ENCODE data around the gene C1QTNF6.
A peak's percentile ranks its signal among the peaks of the same experiment; 100 is the strongest.
"Not testable (repeated sequence)": the region's sequence is repeated elsewhere in the genome, so short reads cannot be mapped to it uniquely, and the experiment has no call there.

Gene C1QTNF6

DNA sequence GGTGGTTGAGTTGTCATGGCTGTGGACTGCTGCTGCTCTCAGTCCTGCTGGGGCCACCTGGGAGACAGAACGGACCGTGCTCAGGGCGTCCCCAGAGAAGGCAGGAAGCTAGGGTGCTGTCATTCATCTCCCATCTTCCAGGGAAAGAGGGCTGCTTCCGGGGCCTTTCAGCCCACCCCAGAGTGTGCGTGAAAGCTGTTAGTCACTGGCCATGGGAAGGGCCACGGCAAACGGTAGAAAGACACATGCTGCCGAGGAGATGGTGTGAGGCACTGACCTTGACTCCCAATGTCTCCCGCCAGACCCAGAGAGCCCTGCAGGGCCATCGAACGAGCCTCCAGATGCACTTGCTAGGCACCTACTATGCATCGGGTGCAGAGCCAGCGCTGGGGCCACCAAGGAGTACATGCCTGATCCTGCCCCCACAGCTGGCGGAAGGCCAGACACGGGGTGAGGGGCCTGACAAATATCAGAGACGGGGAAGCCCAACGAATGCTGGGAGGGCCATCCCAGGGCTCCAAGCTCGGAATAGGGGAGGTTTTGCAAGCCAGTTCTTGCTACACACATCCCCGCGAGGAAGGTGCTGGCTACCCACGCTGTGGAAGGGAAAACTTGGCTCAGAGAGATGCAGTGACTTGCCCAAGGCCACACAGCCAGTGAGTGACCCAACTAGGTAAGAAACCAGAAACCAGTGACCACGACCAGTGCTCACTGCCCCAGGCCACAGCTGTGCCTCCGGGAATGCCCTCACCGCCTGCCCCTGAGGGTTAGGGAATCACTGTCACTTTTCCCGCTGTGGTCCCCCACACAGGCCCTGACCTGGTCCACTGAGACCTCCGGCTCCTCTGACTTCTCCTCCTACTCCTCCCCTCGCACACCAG, 45.9 kb upstream of the C1QTNF6 start:
- Histone ChIP-seq H3K36me3 (ENCODE audit: insufficient read depth, low read length) (peaks cover 81% of the 10 kb centered on the region; the same call in 1 of the 2 replicates), H3K4me3 (ENCODE audit: low read length, poor library complexity, severe bottlenecking) (no peak overlapping the region), H3K9me3 (ENCODE audit: insufficient read depth, low read depth, low read length) (no peaks in the 10 kb centered on the region), H3F3A (ENCODE audit: low read depth) (peaks cover 13% of the 10 kb centered on the region), H4K20me1 (ENCODE audit: insufficient read depth, low read length, poor library complexity, severe bottlenecking) (peaks cover 82% of the 10 kb centered on the region), H3K27me3 (ENCODE audit: insufficient read depth, low read length, poor library complexity, severe bottlenecking) (no peaks in the 10 kb centered on the region), H3K9ac (ENCODE audit: low read depth, low read length, poor library complexity, severe bottlenecking) (no peak overlapping the region), H3K9me2 (replicated peaks; ENCODE audit: low read depth, low read length) (no peaks in the 10 kb centered on the region), H2AFZ (ENCODE audit: low read length) (no peak overlapping the region), H3K4me1 (ENCODE audit: insufficient read depth, low read length, poor library complexity, severe bottlenecking) (peaks cover 70% of the 10 kb centered on the region), H3K4me2 (ENCODE audit: low read depth, low read length, poor library complexity, severe bottlenecking) (no peak overlapping the region), H3K79me2 (ENCODE audit: insufficient read depth, low read length) (peaks cover 90% of the 10 kb centered on the region)
- no peak for TF ChIP-seq EZH2phosphoT487 (IDR thresholded peaks at IDR 0.05; ENCODE audit: borderline replicate concordance)
- no peak for TF ChIP-seq CTCF (conservative IDR thresholded peaks at IDR 0.05; ENCODE audit: low read length)

DNA sequence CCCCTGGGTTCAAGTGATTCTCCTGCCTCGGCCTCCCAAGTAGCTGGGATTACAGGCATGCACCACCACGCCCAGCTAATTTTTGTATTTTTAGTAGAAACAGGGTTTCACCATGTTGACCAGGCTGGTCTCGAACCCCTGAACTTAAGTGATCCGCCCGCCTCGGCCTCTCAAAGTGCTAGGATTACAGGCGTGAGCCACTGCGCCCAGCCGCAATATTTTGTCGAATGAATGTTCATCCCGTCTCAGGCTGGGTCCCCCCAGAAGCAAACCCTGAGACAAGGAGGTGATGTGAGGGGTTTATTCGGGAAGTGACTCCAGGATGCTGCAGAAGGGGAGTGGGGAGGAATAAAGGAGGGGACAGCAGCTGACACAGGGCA, 45.3 kb upstream of the C1QTNF6 start:
- not testable (repeated sequence) for H3K9me3 ChIP-seq (ENCODE audit: insufficient read depth, low read depth, low read length); H3K4me2 ChIP-seq (ENCODE audit: low read depth, low read length, poor library complexity, severe bottlenecking); H3K27me3 ChIP-seq (ENCODE audit: insufficient read depth, low read length, poor library complexity, severe bottlenecking); H3K9ac ChIP-seq (ENCODE audit: low read depth, low read length, poor library complexity, severe bottlenecking); H3K4me3 ChIP-seq (ENCODE audit: low read length, poor library complexity, severe bottlenecking); H3K9me2 ChIP-seq (replicated peaks; ENCODE audit: low read depth, low read length); H2AFZ ChIP-seq (ENCODE audit: low read length)
- H3F3A ChIP-seq (ENCODE audit: low read depth), result peaks cover 13% of the 10 kb centered on the region
- peaks cover 90% of the 10 kb centered on the region for H3K79me2 ChIP-seq (ENCODE audit: insufficient read depth, low read length)
- peaks cover 85% of the 10 kb centered on the region; the same call in 1 of the 2 replicates for H3K36me3 ChIP-seq (ENCODE audit: insufficient read depth, low read length)
- H4K20me1 ChIP-seq (ENCODE audit: insufficient read depth, low read length, poor library complexity, severe bottlenecking), result peaks cover 78% of the 10 kb centered on the region
- H3K4me1 ChIP-seq (ENCODE audit: insufficient read depth, low read length, poor library complexity, severe bottlenecking), result peaks cover 70% of the 10 kb centered on the region

DNA sequence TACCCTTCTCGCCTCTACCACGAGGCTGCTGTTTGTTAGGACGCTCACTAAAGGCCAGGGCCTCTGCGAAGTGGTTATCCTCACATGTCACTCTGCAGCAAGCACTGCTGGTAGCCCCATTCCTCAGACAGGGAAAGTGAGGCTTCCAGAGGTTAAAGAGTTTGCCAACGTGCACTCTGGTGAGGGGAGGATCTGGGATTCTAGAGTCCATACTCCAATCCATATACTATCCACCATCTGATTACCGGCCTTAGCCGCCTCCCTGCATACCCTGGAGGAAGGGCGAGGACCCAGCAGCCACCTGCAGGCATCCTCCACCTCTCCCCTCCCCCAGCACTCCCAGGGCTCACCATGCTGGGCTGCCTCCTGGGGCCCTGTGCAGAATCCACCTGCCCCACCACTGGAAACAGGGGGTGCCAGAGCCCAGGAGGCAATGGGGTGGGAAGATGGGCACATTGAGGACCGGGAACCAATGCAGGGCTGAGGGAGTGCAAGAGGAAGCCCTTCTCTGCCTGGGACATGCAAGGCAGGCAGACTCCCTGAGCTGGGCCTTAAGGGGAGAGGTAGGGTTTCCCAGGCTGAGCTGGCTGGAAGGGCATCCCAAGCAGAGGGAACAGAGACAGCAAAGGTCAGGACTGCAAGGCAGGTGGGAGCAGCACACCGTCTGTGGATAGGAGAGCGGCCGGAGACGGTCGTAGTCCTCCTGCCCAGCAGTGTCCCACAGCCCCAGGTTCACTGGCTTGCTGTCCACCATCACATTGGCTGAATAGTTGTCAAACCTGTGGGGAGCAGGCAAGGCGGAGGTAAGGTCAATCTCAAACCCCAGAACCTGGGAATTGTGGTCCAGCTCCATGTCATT, 44.3 kb upstream of the C1QTNF6 start:
- H4K20me1 ChIP-seq (ENCODE audit: insufficient read depth, low read length, poor library complexity, severe bottlenecking), result peaks cover 78% of the 10 kb centered on the region
- peaks cover 13% of the 10 kb centered on the region for H3F3A ChIP-seq (ENCODE audit: low read depth)
- H3K9ac ChIP-seq (ENCODE audit: low read depth, low read length, poor library complexity, severe bottlenecking), result no peak overlapping the region
- no peak overlapping the region for H3K4me3 ChIP-seq (ENCODE audit: low read length, poor library complexity, severe bottlenecking)
- H3K27me3 ChIP-seq (ENCODE audit: insufficient read depth, low read length, poor library complexity, severe bottlenecking), result no peaks in the 10 kb centered on the region
- H3K9me2 ChIP-seq (replicated peaks; ENCODE audit: low read depth, low read length), result no peaks in the 10 kb centered on the region
- peaks cover 88% of the 10 kb centered on the region; the same call in 1 of the 2 replicates for H3K36me3 ChIP-seq (ENCODE audit: insufficient read depth, low read length)
- TF ChIP-seq CTCF (conservative IDR thresholded peaks at IDR 0.05; ENCODE audit: low read length) (no peak), EZH2phosphoT487 (IDR thresholded peaks at IDR 0.05; ENCODE audit: borderline replicate concordance) (no peak)
- peak overlapping the region; percentile 14 for H3K4me2 ChIP-seq (ENCODE audit: low read depth, low read length, poor library complexity, severe bottlenecking)
- peaks cover 72% of the 10 kb centered on the region for H3K4me1 ChIP-seq (ENCODE audit: insufficient read depth, low read length, poor library complexity, severe bottlenecking)
- no peak overlapping the region for H2AFZ ChIP-seq (ENCODE audit: low read length)
- peaks cover 90% of the 10 kb centered on the region for H3K79me2 ChIP-seq (ENCODE audit: insufficient read depth, low read length)
- H3K9me3 ChIP-seq (ENCODE audit: insufficient read depth, low read depth, low read length), result no peaks in the 10 kb centered on the region

Data from Loucy (cell line).